Gastroesophageal sphincter (tissue), 3 donors: ENCODE data around the gene NETO2.

Source experiments
- EP300 ChIP-seq: sonication (generic); formaldehyde crosslinking; IDR thresholded peaks from one replicate; pipeline ENCODE4 v1.6.1; 2017; ENCODE audit warnings: antibody characterized with exemption, mild to moderate bottlenecking
- TF ChIP-seq, protein P1 (sequence below), 4 experiments: fragments of 200-600 bp in 2 of 4; fragments of 450-650 bp in 2 of 4; sonication (generic) in 1 of 4; IDR thresholded peaks; one replicate each; pipeline ENCODE4 v1.5.1; 2017 to 2019; ENCODE audit warnings: antibody characterized with exemption in 4 of 4, mild to moderate bottlenecking in 2 of 4, moderate library complexity in 2 of 4

DNA sequence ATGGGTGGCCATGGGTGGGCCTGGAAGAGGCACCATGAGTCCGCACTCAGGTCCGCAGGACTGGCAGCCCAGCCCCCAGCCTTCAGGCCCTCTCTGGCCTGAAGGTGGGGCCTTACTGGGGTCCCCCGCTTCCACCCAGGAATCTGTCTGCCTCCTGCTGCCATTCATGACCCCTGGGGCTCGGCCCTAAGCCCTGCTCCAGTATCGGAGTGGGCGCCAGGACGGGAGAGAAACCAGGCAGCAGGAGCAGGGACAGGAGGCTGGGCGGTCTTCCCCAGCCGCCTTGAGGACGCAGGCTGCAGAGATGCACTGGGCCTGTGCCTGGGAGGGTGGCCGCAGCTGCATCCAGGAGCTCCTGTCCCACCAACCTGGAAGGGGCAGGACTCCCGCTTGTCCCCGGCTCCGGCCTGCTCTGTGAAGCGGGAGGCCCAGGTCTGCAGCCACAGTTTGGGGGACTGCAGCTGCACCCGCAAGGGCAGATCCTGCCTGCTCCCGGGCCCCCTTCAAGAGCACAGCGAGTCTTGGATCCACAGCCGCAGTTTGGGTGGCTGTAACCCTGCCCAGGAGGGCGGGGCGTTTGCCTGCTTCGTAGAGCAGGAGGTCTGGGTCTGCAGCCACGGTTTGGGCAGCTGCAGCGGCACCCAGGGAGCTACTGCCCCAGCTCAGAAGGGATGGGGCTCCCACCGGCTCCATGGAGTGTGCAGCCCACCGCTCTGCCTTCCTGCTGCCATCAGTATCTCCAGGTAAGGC, 88.4 kb downstream of the NETO2 start:
- TF ChIP-seq, protein P1, sequence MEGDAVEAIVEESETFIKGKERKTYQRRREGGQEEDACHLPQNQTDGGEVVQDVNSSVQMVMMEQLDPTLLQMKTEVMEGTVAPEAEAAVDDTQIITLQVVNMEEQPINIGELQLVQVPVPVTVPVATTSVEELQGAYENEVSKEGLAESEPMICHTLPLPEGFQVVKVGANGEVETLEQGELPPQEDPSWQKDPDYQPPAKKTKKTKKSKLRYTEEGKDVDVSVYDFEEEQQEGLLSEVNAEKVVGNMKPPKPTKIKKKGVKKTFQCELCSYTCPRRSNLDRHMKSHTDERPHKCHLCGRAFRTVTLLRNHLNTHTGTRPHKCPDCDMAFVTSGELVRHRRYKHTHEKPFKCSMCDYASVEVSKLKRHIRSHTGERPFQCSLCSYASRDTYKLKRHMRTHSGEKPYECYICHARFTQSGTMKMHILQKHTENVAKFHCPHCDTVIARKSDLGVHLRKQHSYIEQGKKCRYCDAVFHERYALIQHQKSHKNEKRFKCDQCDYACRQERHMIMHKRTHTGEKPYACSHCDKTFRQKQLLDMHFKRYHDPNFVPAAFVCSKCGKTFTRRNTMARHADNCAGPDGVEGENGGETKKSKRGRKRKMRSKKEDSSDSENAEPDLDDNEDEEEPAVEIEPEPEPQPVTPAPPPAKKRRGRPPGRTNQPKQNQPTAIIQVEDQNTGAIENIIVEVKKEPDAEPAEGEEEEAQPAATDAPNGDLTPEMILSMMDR (IDR thresholded peaks at IDR 0.05) = no peak
- TF ChIP-seq EP300 = no peak
